HUDEP-2 (cell line): ENCODE data around the gene SNAI3.
A peak's percentile ranks its signal among the peaks of the same experiment; 100 is the strongest.

Source experiments
- DNase-seq, 76 experiments: peaks; one replicate each; lab custom pipeline; 2025; ENCODE audit not compliant: unreplicated experiment in 76 of 76; lab: John Stamatoyannopoulos, UW

Gene SNAI3

GRCh38 chr16:88706229-88706964 lies 20.1 kb upstream of the SNAI3 start, which contains the start of the genes CTU2 and RNF166:
CTU2 (plus strand) TSS chr16:88706503; CDS start chr16:88706531, 28 bp downstream.
RNF166 (minus strand) TSS chr16:88706408; CDS start chr16:88706325, 83 bp downstream.
- peak in 72 of 76 experiments; percentile 24 to 89 (median 74) for DNase-seq

GRCh38 chr16:88705801-88706228 lies 19.5 kb upstream of the SNAI3 start:
- DNase-seq = peak in 2 of 76 experiments; percentile 11 to 33

- peak in 3 of 76 experiments; percentile 12 to 32 (median 21) for DNase-seq
Observed at GRCh38 chr16:88705076-88705684, 18.9 kb upstream of the SNAI3 start.

GRCh38 chr16:88703486-88704309 lies 17.4 kb upstream of the SNAI3 start:
- DNase-seq = no peak

GRCh38 chr16:88702371-88703210 lies 16.3 kb upstream of the SNAI3 start:
- DNase-seq = no peak

- no peak for DNase-seq
Observed at GRCh38 chr16:88701581-88702370, 15.5 kb upstream of the SNAI3 start.

GRCh38 chr16:88700636-88701482 lies 14.6 kb upstream of the SNAI3 start:
- DNase-seq = peak in 57 of 76 experiments; percentile 8 to 80 (median 53)

- no peak for DNase-seq
Observed at GRCh38 chr16:88700322-88700635, 14.0 kb upstream of the SNAI3 start.

- DNase-seq = no peak
Observed at GRCh38 chr16:88699180-88699579, 12.9 kb upstream of the SNAI3 start.

GRCh38 chr16:88698646-88699045 lies 12.3 kb upstream of the SNAI3 start:
- no peak for DNase-seq

GRCh38 chr16:88697831-88698615 lies 11.7 kb upstream of the SNAI3 start:
- DNase-seq = no peak

GRCh38 chr16:88697116-88697830 lies 11.0 kb upstream of the SNAI3 start:
- DNase-seq = no peak

GRCh38 chr16:88696441-88696840 lies 10.1 kb upstream of the SNAI3 start:
- no peak for DNase-seq

GRCh38 chr16:88695753-88696152 lies 9.4 kb upstream of the SNAI3 start:
- DNase-seq = no peak

- no peak for DNase-seq
Observed at GRCh38 chr16:88695218-88695617, 8.9 kb upstream of the SNAI3 start.

- no peak for DNase-seq
Observed at GRCh38 chr16:88694221-88695087, 8.1 kb upstream of the SNAI3 start.
